Dendritic cell treated with granulocyte-macrophage colony-stimulating factor and Interleukin-4, amounts not matched to agents 40 ng/mL and 50 ng/mL, for 4 days (primary cell): ENCODE measurements around the gene SLBP.

ENCODE experiments used
- H3K27ac Mint-ChIP-seq: one replicate; pipeline ENCODE4 v1.8.0; 2022; ENCODE audit warnings: mild to moderate bottlenecking, mixed read lengths
- H3K27me3 Mint-ChIP-seq: one replicate; pipeline ENCODE4 v1.8.0; 2022; ENCODE audit warnings: mild to moderate bottlenecking, mixed read lengths
- H3K36me3 Mint-ChIP-seq: one replicate; pipeline ENCODE4 v1.8.0; 2022; ENCODE audit warnings: low read depth, mixed read lengths
- H3K4me1 Mint-ChIP-seq: one replicate; pipeline ENCODE4 v1.8.0; 2022; ENCODE audit warnings: low read depth, mixed read lengths
- H3K4me3 Mint-ChIP-seq: one replicate; pipeline ENCODE4 v1.8.0; 2022; ENCODE audit warnings: mild to moderate bottlenecking, moderate library complexity, mixed read lengths
- H3K9me3 Mint-ChIP-seq: one replicate; pipeline ENCODE4 v1.8.0; 2022; ENCODE audit warnings: mixed read lengths
- intact Hi-C: fragments of 100-400 bp; cut with micrococcal nuclease; formaldehyde crosslinking; loops from one replicate; pipeline ENCODE4 v1.15.0; 2022

SLBP gene

GRCh38 chr4:1753294-1753696 is 41.2 kb upstream of the SLBP start:
- Mint-ChIP-seq H3K27me3 (peaks cover 15% of the 10 kb centered on the region), H3K36me3 (no peaks in the 10 kb centered on the region), H3K27ac (peak overlapping the region; percentile 82), H3K4me3 (no peak overlapping the region), H3K9me3 (no peaks in the 10 kb centered on the region), H3K4me1 (peaks cover 37% of the 10 kb centered on the region)
- intact Hi-C loops: no loop called here

- Mint-ChIP-seq H3K27ac (peak overlapping the region; percentile 82), H3K4me1 (peaks cover 33% of the 10 kb centered on the region), H3K9me3 (no peaks in the 10 kb centered on the region), H3K36me3 (no peaks in the 10 kb centered on the region), H3K27me3 (peaks cover 21% of the 10 kb centered on the region), H3K4me3 (peak overlapping the region; percentile 30)
- intact Hi-C loops: no loop called here
Measured at GRCh38 chr4:1752284-1753041, 40.3 kb upstream of the SLBP start.

DNA sequence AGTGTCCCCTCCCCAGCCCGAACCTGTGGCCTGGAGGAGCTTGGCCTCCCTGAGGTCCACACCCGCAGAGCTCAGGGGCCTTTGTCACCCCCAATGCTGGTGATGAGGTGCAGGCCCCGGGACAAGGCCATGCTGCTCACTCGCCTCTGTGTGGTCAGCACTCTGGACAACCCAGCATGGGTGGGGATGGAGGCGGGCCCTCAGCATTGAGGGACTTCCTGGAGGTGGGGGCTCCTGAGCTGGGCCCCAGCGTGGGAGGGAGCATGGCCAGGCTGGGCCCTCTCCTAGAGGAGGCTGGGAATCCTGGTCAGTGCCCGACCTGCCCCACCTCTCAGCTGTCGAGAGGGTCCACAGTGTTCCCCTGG is 39.8 kb upstream of the SLBP start:
- no peaks in the 10 kb centered on the region for H3K36me3 Mint-ChIP-seq
- H3K4me1 Mint-ChIP-seq: peaks cover 33% of the 10 kb centered on the region
- peak overlapping the region; percentile 82 for H3K27ac Mint-ChIP-seq
- intact Hi-C loops: no loop called here
- H3K9me3 Mint-ChIP-seq: no peaks in the 10 kb centered on the region
- H3K27me3 Mint-ChIP-seq: peaks cover 23% of the 10 kb centered on the region
- H3K4me3 Mint-ChIP-seq: no peak overlapping the region

DNA sequence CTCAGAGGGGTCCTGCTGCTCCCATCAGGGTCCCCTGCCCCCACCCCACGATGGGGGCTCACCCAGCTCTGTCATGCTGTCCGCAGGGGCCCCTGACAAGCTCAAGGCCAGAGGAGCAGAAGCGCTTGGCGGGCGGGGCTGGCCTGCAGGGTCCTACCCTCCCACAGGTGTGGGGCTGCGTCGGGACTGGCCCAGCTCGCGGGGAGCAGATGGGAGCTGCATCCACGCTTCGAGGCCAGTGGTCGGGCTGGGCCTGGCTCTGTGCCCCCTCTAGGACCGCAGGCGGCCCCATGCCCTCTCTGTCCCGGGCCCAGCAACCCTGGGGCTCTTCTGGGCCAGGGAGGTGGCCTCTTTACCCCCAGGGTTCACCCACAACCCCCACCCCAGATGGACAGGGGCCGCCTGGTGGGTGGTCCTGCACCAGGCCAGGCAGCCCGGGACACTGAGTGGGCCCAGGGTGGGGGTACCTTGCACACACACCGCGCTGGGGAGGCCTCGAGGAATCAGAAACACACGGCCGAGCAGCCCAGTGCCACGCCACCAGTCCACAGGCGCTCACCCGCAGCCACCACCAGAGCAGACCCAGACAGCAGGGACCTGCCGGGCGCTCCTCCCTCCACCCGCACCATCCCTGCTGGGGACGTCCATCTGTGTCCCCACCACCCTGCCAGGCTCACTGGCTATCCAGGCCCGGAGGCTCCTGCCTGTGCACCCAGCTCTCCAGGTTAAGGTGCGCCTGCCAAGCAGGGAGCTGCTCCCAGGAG is 39.2 kb upstream of the SLBP start:
- intact Hi-C loops: no loop called here
- H3K27me3 Mint-ChIP-seq: peaks cover 23% of the 10 kb centered on the region
- peak overlapping the region; percentile 82 for H3K27ac Mint-ChIP-seq
- H3K36me3 Mint-ChIP-seq: no peaks in the 10 kb centered on the region
- H3K4me1 Mint-ChIP-seq: peaks cover 33% of the 10 kb centered on the region
- H3K9me3 Mint-ChIP-seq: no peaks in the 10 kb centered on the region
- H3K4me3 Mint-ChIP-seq: no peak overlapping the region

DNA sequence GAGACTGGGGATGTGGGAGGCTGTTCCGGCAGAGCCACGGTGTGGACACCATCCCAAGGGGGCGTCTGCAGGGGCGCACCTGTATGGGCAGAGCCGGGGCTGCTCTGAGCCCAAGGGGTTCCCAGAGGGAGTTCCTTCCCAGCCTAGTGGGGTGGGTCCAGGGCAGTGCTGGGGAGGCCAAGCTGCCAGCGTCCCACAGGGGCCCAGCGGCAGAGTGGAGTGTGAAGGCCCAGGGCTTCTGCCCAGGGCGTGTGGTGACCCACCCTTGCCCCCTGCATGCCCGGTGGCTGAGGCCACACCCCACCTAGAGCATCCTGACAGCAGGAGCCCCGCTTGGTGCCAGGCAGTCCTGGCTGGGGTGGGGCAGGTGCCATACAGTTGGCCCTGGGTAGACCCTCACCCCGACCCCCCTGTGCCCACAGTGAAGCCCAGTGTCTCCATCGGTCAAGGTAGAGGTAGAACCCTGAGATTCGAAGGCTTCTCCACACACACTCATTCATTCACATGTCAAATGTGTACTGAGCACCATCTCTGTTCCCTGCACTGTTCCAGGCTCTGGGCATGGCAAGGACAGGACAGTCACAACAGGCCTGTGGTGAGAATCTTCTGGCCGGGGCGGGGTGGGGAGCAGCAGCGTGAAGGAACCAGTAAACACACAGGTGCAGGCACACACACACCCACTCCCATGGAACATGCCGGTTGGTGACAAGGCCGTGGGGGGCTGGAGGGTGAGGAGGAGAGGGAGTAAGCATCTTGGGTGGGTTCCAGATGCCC is 38.4 kb upstream of the SLBP start:
- Mint-ChIP-seq H3K4me1 (peaks cover 33% of the 10 kb centered on the region), H3K9me3 (no peaks in the 10 kb centered on the region), H3K27me3 (peaks cover 19% of the 10 kb centered on the region), H3K36me3 (peaks cover 3% of the 10 kb centered on the region), H3K27ac (no peak overlapping the region), H3K4me3 (no peak overlapping the region)
- intact Hi-C loops: no loop called here

DNA sequence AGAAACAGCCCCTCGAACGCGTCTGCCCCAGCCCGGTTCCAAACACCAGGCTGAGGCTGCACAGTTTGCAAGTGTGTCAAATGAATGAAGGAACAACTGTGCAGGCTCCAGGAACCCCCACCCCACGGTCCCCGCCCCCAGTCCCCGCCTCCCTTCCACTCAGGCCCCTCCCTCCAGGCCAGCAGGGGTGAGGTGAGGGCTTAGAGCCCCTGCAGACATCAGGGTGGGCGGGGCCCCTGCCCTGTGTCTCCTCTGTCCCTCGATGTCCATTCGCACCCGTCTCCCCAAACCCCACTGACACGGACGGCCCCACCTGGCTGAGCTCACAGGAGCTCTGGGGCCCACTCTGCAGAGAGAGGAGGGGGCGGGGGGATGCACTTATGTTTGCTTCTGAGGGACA is 37.7 kb upstream of the SLBP start:
- Mint-ChIP-seq H3K27ac (no peak overlapping the region), H3K27me3 (peaks cover 17% of the 10 kb centered on the region), H3K4me3 (no peak overlapping the region), H3K4me1 (peaks cover 33% of the 10 kb centered on the region), H3K36me3 (peaks cover 10% of the 10 kb centered on the region), H3K9me3 (no peaks in the 10 kb centered on the region)
- intact Hi-C loops: loop anchor here (5.0 kb wide), 1 partner anchor 147 kb away; no protein-coding TSS in a partner anchor

DNA sequence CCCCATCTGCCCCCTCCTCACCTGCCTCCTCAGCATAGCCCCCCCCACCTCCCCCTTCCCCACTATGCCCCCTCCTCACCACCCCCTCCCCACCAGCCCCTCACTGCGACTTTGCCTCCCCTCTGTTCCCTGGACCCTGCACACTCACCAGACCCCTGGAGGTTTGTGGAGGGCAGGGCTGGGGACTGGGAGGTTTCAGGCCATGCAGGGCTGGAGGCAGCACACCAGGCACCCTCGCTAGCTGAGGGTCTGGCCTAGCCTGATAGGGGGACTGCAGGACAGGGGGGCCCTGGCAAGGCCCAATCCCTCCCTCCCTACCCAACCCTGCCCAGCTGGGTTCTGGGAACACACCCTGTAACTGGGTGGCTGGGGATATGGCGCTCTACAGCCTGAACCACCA is 37.3 kb upstream of the SLBP start:
- intact Hi-C loops: loop anchor here (5.0 kb wide), 1 partner anchor 148 kb away; no protein-coding TSS in a partner anchor
- H3K27me3 Mint-ChIP-seq: peaks cover 16% of the 10 kb centered on the region
- H3K4me1 Mint-ChIP-seq: peaks cover 33% of the 10 kb centered on the region
- H3K9me3 Mint-ChIP-seq: no peaks in the 10 kb centered on the region
- H3K36me3 Mint-ChIP-seq: peaks cover 15% of the 10 kb centered on the region
- no peak overlapping the region for H3K4me3 Mint-ChIP-seq
- no peak overlapping the region for H3K27ac Mint-ChIP-seq

- H3K9me3 Mint-ChIP-seq: no peaks in the 10 kb centered on the region
- peaks cover 24% of the 10 kb centered on the region for H3K4me1 Mint-ChIP-seq
- H3K36me3 Mint-ChIP-seq: peaks cover 23% of the 10 kb centered on the region
- no peak overlapping the region for H3K4me3 Mint-ChIP-seq
- intact Hi-C loops: loop anchor here (5.0 kb wide), 1 partner anchor 149 kb away; no protein-coding TSS in a partner anchor
- H3K27me3 Mint-ChIP-seq: peaks cover 16% of the 10 kb centered on the region
- H3K27ac Mint-ChIP-seq: no peak overlapping the region
Measured at GRCh38 chr4:1748465-1748995, 36.4 kb upstream of the SLBP start.

GRCh38 chr4:1747603-1747967 is 35.5 kb upstream of the SLBP start:
- H3K9me3 Mint-ChIP-seq: no peaks in the 10 kb centered on the region
- intact Hi-C loops: loop anchor here (5.0 kb wide), 1 partner anchor 150 kb away; no protein-coding TSS in a partner anchor
- peaks cover 16% of the 10 kb centered on the region for H3K27me3 Mint-ChIP-seq
- no peak overlapping the region for H3K4me3 Mint-ChIP-seq
- H3K36me3 Mint-ChIP-seq: peaks cover 32% of the 10 kb centered on the region
- H3K4me1 Mint-ChIP-seq: peaks cover 15% of the 10 kb centered on the region
- H3K27ac Mint-ChIP-seq: no peak overlapping the region

GRCh38 chr4:1746919-1747602 is 34.9 kb upstream of the SLBP start:
- peaks cover 38% of the 10 kb centered on the region for H3K36me3 Mint-ChIP-seq
- H3K9me3 Mint-ChIP-seq: no peaks in the 10 kb centered on the region
- H3K27ac Mint-ChIP-seq: no peak overlapping the region
- H3K4me1 Mint-ChIP-seq: peaks cover 10% of the 10 kb centered on the region
- intact Hi-C loops: loop anchor here (1.0 to 5.0 kb wide), 2 partner anchors 63 to 150 kb away; no protein-coding TSS in a partner anchor
- peaks cover 16% of the 10 kb centered on the region for H3K27me3 Mint-ChIP-seq
- no peak overlapping the region for H3K4me3 Mint-ChIP-seq

DNA sequence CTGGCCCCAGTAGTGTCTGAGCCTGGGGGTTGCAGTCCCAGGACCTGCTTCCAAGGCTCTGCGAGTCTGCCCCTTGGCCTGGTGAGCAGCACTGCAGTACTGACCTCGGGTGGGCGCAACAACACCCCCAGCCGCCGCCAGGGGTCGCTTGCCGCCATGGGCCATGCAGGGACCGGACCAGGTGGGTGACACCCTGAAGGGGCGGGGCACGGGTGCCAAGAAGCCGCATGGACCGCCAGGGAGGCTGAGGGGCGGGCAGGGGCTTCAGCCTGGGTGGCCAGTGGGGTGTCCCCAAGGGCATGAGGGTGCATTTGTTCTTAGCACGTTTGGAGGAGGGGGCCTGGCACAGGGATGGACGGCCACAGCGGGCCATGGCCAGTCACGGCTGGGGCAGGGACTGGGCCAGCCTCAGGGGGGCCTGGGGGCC is 34.2 kb upstream of the SLBP start:
- Mint-ChIP-seq H3K27ac (no peak overlapping the region), H3K27me3 (peaks cover 16% of the 10 kb centered on the region), H3K36me3 (peaks cover 46% of the 10 kb centered on the region), H3K9me3 (no peaks in the 10 kb centered on the region), H3K4me1 (peaks cover 6% of the 10 kb centered on the region), H3K4me3 (no peak overlapping the region)
- intact Hi-C loops: loop anchor here (1.0 to 5.0 kb wide), 2 partner anchors 64 to 151 kb away; no protein-coding TSS in a partner anchor

DNA sequence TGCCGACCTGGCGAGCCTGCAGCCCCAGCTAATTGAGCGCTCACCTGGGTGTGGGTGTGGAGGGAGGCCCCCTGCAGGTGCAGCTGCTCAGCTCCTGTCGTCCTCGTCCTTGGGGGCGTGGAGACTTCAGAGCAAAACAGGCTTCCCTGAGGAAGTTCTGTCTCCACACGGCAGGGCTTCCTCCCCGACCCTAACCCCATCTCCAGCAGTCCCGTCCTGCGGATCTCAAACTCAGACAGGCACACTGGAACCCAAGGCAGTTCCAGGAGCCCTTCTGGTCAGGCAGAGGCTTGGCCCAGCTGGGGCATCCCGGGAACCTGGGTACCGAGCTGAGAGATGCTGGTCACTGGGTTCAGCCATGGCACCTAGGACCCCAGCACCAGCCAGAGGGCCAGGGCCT is 33.6 kb upstream of the SLBP start:
- Mint-ChIP-seq H3K27me3 (peaks cover 16% of the 10 kb centered on the region), H3K4me1 (peaks cover 11% of the 10 kb centered on the region), H3K4me3 (no peak overlapping the region), H3K9me3 (no peaks in the 10 kb centered on the region), H3K27ac (no peak overlapping the region), H3K36me3 (peaks cover 51% of the 10 kb centered on the region)
- intact Hi-C loops: loop anchor here (1.0 to 5.0 kb wide), 2 partner anchors 65 to 152 kb away; no protein-coding TSS in a partner anchor

- Mint-ChIP-seq H3K27ac (no peak overlapping the region), H3K36me3 (peaks cover 57% of the 10 kb centered on the region), H3K4me3 (no peak overlapping the region), H3K27me3 (peaks cover 14% of the 10 kb centered on the region), H3K9me3 (no peaks in the 10 kb centered on the region), H3K4me1 (peaks cover 17% of the 10 kb centered on the region)
- intact Hi-C loops: loop anchor here (5.0 kb wide), 1 partner anchor 152 kb away; no protein-coding TSS in a partner anchor
Measured at GRCh38 chr4:1745165-1745564, 33.0 kb upstream of the SLBP start.
